ENCODE measurements around the gene GGNBP2.

Gene GGNBP2

DNA sequence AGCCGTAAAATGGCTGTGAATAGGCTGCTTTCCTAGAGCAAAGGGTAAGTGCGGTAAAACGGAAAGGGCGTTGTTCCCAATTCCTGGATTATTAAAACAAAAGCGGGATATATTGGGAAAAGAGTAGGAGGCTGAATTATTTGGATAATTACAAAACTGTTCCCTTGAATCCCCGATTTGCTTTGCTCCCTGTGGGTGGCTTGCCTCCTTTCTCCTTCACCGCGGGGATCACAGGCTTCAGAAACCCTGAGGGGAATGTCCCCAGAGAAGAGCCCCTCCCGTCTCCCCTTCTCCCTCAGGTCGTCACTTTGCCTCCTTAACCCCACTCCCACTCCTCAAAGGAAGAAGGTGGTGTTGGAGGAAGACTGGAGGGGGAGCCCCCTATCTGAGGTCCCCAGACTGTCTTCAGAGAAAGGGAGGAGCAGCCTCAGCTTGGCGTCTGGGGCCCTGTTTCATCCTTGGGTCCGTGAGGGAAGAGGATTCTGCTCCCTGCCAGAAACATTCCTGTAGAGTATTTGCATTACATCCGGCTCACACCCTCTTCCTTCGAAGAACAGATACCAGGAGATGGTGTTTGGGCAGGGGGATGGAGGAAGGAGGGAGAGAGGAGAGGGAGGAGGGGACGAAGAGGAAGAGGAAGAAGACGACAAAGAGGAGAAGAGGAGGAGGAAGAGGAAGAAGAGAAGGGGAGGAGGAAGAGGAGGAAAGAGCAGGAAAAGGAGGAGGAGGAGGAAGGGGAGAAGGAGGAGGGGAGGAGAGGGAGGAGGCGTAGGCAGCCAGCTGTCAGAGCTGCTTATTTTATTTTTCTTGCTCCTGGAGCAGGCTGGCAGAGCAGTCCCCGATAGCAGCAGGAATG, 88.4 kb downstream of the GGNBP2 start:
- no peak for DNase-seq (ENCODE audit: low read depth)

Measured in GM04503 (cell line).